LHCN-M2 (cell line): Measurements from ENCODE around the gene TLK2. TPM values are rescaled to one million over a fixed set of nuclear protein-coding genes. Genes with fewer than 3 reads are reported as not detected.
A peak's percentile ranks its signal among the peaks of the same experiment; 100 is the strongest.
"Not testable (repeated sequence)": the region's sequence is repeated elsewhere in the genome, so short reads cannot be mapped to it uniquely, and the experiment has no call there.

Experiments used
- DNase-seq: peaks from one replicate; pipeline ENCODE4 v3.0.0-alpha.2; 2012; ENCODE audit warnings: low read depth
- total RNA-seq: library from RNA; depleted of rRNA; stranded (reverse); fragments of >200 nt; gene quantifications from 2 replicates; pipeline ENCODE4 v1.2.3, GENCODE V29; 2014

TLK2 gene
- total RNA-seq, 1 experiment from 2014 or later: 38.7 TPM

DNA sequence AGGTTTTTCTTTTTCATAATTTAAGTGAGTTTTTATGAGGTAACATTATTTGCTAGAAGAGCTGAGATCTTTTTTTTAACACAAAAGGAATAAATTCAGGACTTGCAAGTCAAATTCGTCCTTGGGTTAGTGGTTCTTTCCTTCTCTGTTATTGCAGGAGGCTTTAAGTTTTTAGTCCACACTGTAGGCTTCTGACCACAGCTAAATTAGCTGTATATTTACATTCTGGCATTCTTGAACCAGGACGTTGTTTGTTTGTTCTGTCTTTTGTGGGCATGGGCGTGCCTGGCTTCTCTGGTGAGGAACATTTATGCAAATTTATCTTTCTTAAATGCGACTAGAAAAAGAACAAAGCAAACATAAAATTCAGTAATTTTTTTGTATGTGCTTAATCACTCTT, 80.3 kb downstream of the TLK2 start:
- DNase-seq: peak; percentile 57

GRCh38 chr17:62560971-62561370, 82.3 kb downstream of the TLK2 start:
- not testable (repeated sequence) for DNase-seq

GRCh38 chr17:62562656-62563055, 84.0 kb downstream of the TLK2 start:
- peak; percentile 81 for DNase-seq

DNA sequence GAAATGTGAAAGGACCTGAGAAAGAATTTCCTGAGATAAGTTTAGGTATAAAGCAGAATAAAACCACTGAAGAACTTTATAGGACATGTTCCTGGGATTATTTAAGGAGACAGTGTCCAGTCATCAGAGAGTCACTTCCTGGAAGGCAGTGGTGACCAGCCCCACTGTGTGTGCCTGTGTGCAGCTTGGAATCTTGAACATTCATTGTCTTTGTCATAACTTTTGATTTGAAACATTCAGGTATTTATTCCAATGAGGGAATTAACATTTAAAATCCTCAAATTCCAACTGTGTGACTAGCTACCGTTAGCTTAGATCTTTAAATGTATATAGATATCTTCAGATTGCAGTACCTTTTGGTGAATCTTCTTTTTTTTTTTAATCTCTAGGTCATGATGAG, 87.2 kb downstream of the TLK2 start:
- peak; percentile 79 for DNase-seq

DNA sequence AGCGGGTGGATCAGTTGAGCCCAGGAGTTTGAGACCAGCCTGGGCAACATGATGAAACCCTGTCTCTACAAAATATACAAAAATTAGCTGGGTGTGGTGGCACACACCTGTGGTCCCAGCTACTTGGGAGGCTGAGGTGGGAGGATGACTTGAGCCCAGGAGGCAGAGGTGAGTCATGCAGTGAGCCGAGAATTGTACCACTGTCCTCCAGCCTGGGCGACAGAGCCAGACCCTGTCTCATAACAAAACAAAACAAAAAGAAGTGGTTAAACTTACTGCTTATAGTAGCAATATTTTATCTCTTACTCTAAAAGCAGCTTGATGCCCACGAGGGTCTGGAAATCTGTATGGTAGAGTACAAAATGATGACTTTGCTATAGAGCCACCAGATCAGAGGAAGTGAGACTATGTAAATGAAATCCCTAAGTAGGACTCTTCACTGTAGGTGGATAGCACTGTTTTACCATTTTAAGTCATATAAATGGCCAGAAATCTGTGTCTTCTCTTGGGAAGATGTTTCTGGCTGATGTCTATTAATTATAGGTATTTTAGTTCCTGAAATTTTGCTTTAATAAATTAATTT, 88.5 kb downstream of the TLK2 start:
- DNase-seq: no peak

- peak; percentile 53 for DNase-seq
Measured at GRCh38 chr17:62572488-62572887, 93.9 kb downstream of the TLK2 start.

- DNase-seq: peak; percentile 69
Measured at GRCh38 chr17:62572888-62573401, 94.3 kb downstream of the TLK2 start.

GRCh38 chr17:62573480-62574117, 95.0 kb downstream of the TLK2 start:
- DNase-seq: no peak

DNA sequence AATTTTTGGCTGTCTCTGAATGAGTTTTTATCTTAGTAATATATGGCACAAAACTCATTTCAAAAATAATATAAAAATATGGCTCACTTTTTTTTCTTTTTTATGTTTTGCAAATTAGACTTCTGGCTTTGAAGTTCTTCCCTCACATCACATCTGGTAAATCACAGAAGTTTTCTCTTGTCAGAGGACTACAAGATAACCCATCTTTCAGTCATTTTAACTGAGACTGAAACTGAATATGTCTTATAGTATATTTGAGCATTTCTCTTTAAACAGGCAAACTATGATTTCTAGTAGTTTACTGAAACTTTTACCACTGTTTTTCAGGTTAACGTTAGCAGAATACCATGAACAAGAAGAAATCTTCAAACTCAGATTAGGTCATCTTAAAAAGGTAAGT, 97.8 kb downstream of the TLK2 start:
- no peak for DNase-seq

- DNase-seq: no peak
Measured at GRCh38 chr17:62578757-62579487, 100.3 kb downstream of the TLK2 start.

GRCh38 chr17:62580947-62581346, 102.3 kb downstream of the TLK2 start:
- no peak for DNase-seq

GRCh38 chr17:62581764-62582163, 103.1 kb downstream of the TLK2 start:
- peak; percentile 44 for DNase-seq

- DNase-seq: peak; percentile 41
Measured at GRCh38 chr17:62587554-62587953, 108.9 kb downstream of the TLK2 start.

GRCh38 chr17:62588109-62588508, 109.5 kb downstream of the TLK2 start:
- no peak for DNase-seq

GRCh38 chr17:62591333-62591732, 112.7 kb downstream of the TLK2 start:
- DNase-seq: no peak

- DNase-seq: not testable (repeated sequence)
Measured at GRCh38 chr17:62591822-62592221, 113.2 kb downstream of the TLK2 start.

DNA sequence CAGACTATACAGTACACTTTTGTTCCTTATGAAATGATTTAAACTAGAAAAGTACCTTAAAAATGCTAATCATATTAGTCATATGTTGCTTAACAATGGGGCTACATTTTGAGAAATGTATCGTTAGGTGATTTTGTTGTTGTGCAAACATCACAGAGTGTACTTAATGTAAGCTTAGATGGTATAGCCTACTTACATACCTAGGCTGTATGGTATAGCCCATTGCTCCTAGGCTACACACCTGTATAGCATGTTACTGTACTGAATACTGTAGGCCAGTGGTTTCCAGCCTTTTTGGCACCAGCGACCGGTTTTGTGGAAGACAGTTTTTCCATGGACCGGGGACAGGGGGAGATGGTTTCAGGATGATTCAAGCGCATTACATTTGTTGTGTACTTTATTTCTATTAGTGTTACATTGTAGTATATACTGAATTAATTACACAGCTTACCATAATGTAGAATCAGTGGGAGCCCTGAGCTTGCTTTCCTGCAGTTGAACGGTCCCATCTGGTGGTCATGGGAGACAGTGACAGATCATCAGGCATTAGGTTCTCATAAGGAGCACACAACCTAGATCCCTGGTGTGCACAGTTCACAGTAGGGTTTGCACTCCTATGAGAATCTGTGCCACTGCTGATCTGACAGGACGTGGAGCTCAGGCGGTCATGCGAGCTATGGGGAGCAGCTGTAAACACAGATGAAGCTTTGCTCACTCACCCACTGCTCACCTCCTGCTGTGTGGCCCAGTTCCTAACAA, 113.9 kb downstream of the TLK2 start:
- peak; percentile 82 for DNase-seq

GRCh38 chr17:62595484-62595883, 116.9 kb downstream of the TLK2 start:
- DNase-seq: no peak

DNA sequence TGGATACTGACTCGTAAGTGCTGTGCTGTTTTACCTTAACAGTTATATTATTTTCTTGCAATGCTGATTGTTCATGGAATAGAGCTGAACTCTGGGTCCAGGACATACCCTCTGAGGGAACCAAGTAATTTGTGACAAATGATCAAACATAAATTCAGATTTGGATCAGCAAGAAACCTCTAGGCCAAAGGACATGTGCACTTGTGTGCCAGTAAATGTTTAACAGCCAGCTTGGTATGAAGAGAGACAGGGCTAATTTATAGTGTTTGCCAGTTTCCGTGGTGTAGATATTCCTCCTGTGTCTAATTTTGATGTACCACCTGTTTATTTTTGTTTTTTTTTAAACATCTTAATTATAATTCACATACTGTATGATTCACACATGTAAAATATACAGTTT, 118.0 kb downstream of the TLK2 start:
- no peak for DNase-seq

DNA sequence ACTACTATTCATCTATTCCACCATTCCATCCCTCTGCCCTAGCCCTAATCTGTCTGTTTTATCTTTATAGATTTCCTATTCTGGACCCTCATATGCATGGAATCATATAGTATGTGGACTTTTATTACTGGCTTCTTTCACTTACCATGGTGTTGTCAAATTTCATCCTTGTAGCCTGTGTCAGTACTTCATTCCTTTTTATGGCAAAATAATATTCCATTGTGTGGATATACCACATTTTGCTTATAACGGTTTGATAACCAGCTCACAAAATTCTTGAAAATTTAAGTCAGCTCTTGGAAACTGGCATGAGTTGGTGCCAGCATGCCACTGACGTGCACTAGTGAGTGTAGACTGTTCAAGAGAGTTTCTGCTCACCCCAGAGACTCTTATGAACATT, 118.5 kb downstream of the TLK2 start:
- no peak for DNase-seq

DNA sequence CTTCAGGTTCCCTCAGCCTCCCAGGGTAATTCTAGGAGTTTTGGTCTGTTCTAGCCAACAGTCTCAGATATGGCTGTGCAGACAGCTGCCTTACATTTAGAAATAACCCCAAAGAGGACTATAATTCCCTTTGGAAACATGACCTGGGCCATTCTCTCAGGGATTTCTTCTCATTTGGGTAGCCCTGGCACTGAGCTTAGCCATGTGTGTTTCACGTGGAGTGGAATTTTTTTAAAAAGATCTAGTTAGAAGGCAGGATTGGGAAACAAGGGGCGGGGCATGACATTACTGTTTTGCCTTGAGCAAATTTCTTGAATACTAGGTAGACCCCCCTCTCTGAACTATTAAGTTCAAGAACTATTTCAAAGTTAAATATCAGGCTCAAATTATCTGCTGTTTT, 119.3 kb downstream of the TLK2 start:
- DNase-seq: peak; percentile 52
